HG02943 (cell line): ENCODE data around the gene BANP.

Experiments
- ATAC-seq: cut with Tn5 transposase; IDR thresholded peaks from one replicate; pipeline ENCODE4 v1.9.1; 2021; ENCODE audit warnings: mild to moderate bottlenecking, low read depth, moderate library complexity; ENCODE audit not compliant: unreplicated experiment

The BANP gene

GRCh38 chr16:87948119-87948545 lies 3.1 kb upstream of the BANP start:
- ATAC-seq = no peak

GRCh38 chr16:87948735-87949070 lies 2.5 kb upstream of the BANP start:
- no peak for ATAC-seq

- ATAC-seq = no peak
Observed at GRCh38 chr16:87949071-87949744, 2.0 kb upstream of the BANP start.

GRCh38 chr16:87951552-87952538 lies 611 bp downstream of the BANP start:
- no peak for ATAC-seq

- no peak for ATAC-seq
Observed at GRCh38 chr16:87952751-87953150, 1.5 kb downstream of the BANP start.

DNA sequence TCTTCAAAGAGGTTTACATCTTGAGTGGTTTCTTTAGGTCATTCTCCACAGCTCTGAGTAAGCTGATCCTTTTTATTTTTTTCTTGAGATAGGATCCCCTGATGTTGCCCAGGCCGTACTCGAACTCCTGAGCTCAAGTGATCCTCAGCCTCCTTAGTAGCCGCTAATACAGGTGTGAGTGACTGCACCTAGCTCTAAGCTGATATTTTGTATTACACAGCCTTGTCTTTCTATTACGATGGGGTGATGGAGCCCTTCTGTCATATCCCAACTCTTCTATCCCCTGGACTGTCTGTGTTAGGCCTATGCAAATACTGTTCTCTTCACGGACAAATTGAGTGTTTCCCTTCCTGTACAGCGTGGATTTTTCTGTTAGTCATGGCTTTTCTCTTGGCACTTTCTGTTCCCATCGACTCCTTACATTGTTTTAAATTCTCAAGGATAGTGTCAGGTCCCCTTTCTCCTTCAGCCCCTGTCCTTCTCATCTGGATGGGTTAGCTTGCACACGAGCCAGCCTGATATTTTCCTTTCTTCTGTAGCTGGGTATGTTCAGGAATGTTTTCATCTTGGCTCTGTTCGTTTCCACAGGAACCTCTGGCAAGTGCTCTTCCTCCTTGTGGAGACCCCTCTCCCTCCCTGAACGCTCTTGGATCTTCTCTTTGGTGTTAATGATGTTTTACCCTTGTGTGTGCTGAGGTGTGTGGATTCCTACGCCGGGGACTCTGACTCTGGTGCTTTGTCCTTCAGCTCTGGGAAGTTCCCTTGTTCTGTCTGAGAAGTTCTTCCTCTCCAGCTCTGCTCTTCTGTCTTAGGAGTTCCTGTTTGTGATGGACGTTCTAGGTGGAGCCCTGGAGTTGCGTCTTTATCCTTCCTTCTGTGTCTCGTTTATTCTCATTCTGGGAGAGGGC lies 2.3 kb downstream of the BANP start:
- no peak for ATAC-seq

DNA sequence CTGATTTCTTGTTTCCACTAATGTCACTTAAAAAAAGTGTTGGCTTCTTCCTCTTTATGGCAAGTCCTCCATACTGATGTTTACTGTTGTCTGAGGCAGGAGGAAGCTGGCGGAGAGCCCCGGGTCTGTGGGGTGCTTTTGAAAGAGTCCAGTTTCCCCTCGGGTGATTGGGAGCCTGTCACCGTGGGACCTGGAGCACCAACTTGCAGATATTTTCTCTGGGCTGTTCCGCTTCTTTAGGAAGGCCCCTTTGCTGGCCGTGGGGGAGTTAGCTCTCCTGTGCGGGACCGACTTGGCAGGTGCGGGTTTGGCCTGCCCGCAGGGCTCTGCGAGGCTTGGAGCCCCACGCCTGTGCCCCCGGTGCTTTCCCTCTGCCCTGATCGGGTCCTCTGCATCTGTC lies 3.1 kb downstream of the BANP start:
- ATAC-seq = no peak

DNA sequence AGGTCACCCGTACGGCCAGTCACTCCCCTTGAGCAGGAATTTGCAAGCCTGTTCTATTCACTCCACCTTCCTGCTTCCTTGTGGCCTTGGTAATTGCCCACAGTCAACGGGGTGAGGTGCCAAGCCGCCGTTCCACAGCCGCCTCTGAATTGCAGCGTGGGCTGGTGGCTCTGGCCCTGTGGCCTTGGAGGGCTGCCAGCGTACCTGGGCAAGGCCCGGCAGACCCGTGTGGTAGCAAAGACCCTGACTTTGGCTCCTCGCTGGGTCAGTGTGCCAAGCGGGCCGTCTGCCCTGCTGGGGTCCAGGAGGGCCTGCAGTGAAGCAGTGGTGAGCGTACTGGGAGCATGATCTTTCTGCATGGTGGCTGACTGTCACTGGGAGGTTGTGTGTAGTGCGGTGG lies 3.6 kb downstream of the BANP start:
- ATAC-seq = no peak

- ATAC-seq = no peak
Observed at GRCh38 chr16:87955302-87956097, 4.3 kb downstream of the BANP start.

DNA sequence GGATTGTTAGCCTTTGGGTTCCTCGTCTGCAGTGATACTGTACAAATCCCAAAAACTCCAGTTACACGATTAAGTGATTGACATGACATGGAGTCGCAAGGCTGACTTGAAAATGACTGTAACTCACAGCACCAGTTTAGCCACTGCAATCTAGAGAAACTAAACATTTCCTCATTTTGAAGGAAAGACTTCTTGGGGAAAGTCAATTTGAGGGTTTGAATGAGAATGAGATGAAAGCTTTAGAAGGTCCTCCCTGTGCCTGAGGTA lies 4.8 kb downstream of the BANP start:
- no peak for ATAC-seq

DNA sequence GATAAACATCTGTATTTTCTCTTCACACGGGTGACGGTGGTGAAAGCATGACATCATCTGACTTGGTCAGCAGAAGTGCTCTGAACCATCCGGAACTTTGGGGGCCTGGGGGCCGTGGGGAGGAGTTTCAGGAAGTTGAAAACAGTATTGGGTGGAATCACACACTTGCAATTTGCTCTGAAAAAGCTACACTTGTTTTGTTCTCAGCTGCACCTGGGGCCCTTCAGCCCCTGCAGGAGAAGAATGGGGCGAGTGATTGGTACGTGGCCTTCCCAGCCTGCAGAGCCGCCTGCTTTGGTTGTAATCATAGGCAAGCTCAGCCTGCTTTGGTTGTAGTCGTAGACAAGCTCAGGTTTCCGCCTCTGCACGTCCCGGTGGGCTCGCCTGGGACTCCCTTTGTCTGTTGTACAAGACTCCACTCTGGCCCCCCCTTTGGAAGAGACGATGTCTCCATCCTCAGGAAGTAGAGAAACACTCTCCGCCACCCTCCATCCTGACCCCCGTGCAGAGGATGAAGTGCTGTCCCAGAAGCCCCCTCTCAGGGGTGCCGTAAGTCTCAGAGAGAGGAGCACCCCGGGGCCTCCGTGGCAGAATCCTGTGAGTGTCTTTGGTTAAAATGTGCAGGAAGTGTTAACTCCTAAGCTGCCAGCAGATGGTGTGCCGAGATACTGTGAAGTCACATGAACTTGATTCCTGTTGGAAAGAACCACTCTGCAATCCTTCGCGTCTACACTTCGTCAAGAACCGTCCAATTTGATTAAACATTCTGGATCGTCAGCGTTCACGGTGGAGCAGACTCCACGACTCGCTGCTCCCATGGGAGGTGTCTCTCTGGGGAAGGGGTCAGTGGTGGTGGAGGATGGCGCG lies 5.4 kb downstream of the BANP start:
- no peak for ATAC-seq

DNA sequence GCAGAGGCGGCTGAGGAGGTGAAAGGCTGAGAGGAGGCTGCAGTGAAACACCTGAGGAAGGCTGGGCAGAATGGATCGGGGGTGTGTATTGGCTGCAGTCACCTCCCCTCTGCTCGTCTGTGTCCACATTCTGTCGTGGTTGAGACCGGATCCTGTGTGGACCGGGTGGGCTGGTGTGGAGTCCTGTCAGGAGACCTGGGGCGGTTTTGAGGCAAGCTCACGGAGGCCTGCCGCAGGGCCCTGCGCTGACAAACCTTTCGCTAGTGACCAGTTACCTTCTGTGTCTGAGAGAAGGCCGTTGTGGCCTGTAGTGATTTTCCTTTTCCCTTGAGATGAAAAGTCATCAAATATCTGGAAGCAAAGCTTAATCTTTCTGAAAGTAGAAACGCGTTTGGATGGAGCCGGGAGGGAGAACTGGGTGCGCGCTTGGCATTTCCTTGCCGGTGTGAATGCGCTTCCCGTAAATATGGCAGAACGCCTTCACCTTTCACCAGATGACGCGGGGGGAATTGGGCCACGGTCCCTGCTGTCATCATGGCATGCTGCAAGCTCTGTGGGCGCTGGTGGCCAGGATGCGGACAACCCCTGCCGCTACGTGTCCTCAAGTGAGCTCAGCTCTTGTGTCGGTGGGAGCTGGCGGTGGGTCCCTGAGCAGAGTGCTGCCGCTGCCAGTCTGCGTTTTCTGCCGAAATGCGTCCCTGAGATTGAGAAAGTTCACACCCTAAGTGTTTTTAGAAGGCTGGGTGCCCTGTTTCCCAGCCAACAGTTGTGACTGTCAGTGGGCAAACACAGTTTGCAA lies 6.3 kb downstream of the BANP start:
- ATAC-seq = no peak

DNA sequence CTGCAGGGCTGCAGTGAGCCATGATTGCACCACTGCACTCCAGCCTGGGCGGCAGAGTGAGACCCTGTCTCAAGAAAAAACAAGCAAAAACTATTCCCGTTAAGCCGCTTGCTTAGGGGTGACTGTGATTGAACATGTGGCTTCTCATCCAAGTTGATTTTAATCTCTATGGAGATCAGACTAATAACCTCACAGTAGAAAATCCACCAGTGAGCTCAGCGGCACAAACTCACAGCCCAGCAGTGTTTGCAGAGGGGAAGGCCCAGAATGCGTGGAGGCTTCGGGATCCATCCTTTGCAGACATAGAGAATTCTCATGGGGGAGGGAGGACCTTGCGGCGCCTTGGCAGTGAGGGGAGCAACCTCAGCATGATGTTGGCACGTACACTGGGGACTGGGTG lies 7.4 kb downstream of the BANP start:
- ATAC-seq = no peak

- ATAC-seq = no peak
Observed at GRCh38 chr16:87959391-87959990, 8.3 kb downstream of the BANP start.

DNA sequence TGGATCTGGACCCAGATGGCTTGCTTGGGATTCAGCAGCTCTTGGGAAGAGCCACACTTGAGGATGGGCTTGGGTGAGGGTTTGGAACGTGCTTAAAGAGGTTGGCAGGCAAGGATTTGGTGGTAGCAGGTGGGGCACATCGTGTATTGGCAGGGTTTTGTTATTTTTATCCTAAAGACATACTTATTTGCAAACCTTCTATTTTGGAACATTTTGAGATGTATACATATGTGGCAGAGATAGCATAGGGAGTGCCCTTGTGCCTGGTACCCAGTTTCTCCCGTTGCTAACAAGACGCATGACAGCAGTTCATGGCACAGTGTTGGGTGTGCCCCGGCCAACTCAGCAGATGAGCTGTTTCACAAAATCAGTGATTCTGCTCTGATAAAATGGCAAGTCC lies 9.1 kb downstream of the BANP start:
- ATAC-seq = no peak

DNA sequence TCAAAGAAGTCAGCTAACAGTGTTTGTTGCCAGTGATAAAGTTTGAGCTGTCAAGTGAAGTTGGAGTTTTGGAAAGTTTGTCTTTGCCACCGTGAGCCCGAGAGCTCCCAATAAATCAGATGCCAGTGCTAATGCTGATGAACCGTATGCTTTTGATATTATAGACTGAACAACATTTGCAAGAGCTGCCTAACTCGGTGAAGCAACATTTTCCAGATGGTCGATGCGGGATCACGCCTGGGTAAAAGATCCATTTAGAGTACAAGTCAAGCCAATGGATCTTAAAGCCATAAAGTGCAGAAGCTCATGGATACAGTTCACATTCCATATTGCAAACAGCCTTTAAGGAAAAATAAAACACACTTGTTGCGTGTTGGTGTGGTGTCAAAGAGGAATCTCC lies 9.6 kb downstream of the BANP start:
- no peak for ATAC-seq

GRCh38 chr16:87961623-87962022 lies 10.4 kb downstream of the BANP start:
- ATAC-seq = no peak

- ATAC-seq = no peak
Observed at GRCh38 chr16:87963400-87963799, 12.2 kb downstream of the BANP start.
